ENCODE results near the gene SRSF9. TPM values are rescaled to one million over a fixed set of nuclear protein-coding genes. Genes with fewer than 3 reads are reported as not detected.
"Not testable (repeated sequence)": the region's sequence is repeated elsewhere in the genome, so short reads cannot be mapped to it uniquely, and the experiment has no call there.

Gene SRSF9
- total RNA-seq: 100 to 1,000 TPM; 164 to 166 TPM

DNA sequence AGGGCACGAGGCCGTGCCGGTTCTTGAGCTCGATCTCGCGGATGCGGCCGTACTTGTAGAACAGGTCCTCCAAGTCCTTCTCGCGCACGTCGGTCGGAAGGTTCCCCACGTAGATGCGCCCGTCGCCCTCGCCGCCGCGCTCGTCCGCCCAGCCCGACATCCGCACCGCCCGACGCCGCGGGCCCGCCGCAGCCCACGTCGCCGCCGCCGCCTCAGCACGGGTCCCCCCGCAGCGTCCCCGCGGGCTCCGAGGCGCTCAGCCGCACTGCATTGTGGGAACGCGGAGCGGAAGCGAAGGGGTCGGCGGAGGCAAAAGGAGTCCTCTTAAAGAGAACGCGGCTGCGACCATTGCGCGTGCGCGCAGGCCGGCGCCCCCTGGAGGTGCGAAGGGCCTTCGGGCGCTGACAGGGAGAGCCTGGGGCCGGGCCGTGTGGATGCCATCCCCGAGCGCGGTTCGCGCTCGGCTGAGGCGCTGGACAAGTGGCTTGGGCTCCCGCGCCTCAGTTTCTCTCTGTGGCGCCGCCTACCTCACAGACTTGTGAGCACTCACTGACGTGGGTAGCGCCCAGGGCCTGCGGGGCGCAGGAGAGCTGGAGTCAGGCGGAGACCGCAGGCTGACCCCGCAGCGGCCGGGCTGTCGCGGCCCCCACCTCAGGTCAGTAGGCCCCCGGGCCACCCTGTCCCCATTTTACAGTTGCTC is at the start of gene SRSF9:
SRSF9 (minus strand) TSS at position 299 of the 700 bp plus-strand sequence; CDS start at position 160, 139 bp downstream.
- POLR2A ChIA-PET: interaction anchor here (0.6 to 2.2 kb wide), 14 partner anchors 11 to 768 kb away, joined by 3 to 21 read pairs (median 4); partner anchors contain the start of genes COQ5, DYNLL1, POP5 and RNU4-1
- peaks cover 11% of the 10 kb centered on the region for H3K36me3 Mint-ChIP-seq
- ATAC-seq (ENCODE audit: low read depth) (peak; percentile 95), DNase-seq (peak; percentile 99)
- peak within 1 kb of the TSS; percentile 97 for H3K4me3 Mint-ChIP-seq
- no peaks in the 10 kb centered on the region for H3K9me3 Mint-ChIP-seq
- no peaks in the 10 kb centered on the region for H3K27me3 Mint-ChIP-seq
- peaks cover 28% of the 10 kb centered on the region for H3K4me1 Mint-ChIP-seq
- H3K27ac Mint-ChIP-seq: peak within 1 kb of the TSS; percentile 86

DNA sequence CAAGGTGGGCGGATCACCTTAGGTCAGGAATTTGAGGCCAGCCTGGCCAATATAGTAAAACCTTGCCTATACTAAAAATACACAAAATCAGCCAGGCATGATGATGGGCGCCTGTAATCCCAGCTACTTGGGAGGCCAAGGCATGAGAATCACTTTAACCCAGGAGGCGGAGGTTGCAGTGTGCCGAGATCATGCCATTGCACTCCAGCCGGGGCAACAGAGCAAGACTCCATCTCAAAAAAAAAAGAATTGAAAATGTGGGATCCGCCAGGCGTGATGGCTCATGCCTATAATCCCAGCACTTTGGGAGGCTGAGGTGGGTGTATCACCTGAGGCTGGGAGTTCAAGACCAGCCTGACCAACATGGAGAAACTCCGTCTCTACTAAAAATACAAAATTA is 49.8 kb upstream of the SRSF9 start:
- DNase-seq; POLR2A ChIA-PET; H3K27ac Mint-ChIP-seq; H3K4me3 Mint-ChIP-seq; ATAC-seq (ENCODE audit: low read depth); H3K4me1 Mint-ChIP-seq; H3K27me3 Mint-ChIP-seq; H3K9me3 Mint-ChIP-seq: not testable (repeated sequence)
- H3K36me3 Mint-ChIP-seq: peaks cover 12% of the 10 kb centered on the region

GRCh38 chr12:120515496-120515895 is 45.9 kb upstream of the SRSF9 start:
- H3K4me1 Mint-ChIP-seq: no peaks in the 10 kb centered on the region
- POLR2A ChIA-PET: no interaction called here
- H3K27me3 Mint-ChIP-seq: no peaks in the 10 kb centered on the region
- ATAC-seq (ENCODE audit: low read depth) (no peak), DNase-seq (no peak)
- H3K9me3 Mint-ChIP-seq: no peaks in the 10 kb centered on the region
- H3K27ac Mint-ChIP-seq: no peak overlapping the region
- no peak overlapping the region for H3K4me3 Mint-ChIP-seq
- H3K36me3 Mint-ChIP-seq: peaks cover 14% of the 10 kb centered on the region

DNA sequence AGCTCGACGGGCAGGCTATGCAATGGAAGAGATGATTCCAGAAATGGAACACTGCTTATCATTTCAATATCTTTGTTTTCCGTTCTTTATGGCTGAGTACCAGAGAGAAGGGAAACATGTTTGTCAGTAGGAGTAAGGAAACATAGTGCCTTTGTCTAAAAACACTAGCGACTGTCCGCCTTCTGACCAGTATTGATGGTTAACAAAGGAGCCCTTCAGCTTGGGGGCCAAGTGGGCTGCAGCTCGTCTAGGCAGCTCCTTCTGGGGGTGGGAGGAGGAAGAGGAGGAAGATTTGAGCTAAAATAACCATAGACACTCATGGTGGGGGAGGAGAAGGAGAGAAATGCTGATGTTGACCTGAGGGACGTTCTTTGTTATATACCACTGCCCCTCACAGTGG is 44.5 kb upstream of the SRSF9 start:
- H3K27ac Mint-ChIP-seq: no peak overlapping the region
- peaks cover 18% of the 10 kb centered on the region for H3K36me3 Mint-ChIP-seq
- no peaks in the 10 kb centered on the region for H3K4me1 Mint-ChIP-seq
- no peak overlapping the region for H3K4me3 Mint-ChIP-seq
- ATAC-seq (ENCODE audit: low read depth) (no peak), DNase-seq (no peak)
- H3K27me3 Mint-ChIP-seq: no peaks in the 10 kb centered on the region
- H3K9me3 Mint-ChIP-seq: no peaks in the 10 kb centered on the region
- POLR2A ChIA-PET: no interaction called here

GRCh38 chr12:120508537-120508936 is 39.0 kb upstream of the SRSF9 start:
- ATAC-seq (ENCODE audit: low read depth) (no peak), DNase-seq (no peak)
- Mint-ChIP-seq H3K4me1 (no peaks in the 10 kb centered on the region), H3K27me3 (no peaks in the 10 kb centered on the region), H3K9me3 (no peaks in the 10 kb centered on the region), H3K4me3 (no peak overlapping the region), H3K27ac (no peak overlapping the region), H3K36me3 (peaks cover 21% of the 10 kb centered on the region)
- POLR2A ChIA-PET: interaction anchor here (1.3 kb wide), 1 partner anchor 12 kb away, joined by 4 read pairs; the partner anchor contains the start of gene DYNLL1

DNA sequence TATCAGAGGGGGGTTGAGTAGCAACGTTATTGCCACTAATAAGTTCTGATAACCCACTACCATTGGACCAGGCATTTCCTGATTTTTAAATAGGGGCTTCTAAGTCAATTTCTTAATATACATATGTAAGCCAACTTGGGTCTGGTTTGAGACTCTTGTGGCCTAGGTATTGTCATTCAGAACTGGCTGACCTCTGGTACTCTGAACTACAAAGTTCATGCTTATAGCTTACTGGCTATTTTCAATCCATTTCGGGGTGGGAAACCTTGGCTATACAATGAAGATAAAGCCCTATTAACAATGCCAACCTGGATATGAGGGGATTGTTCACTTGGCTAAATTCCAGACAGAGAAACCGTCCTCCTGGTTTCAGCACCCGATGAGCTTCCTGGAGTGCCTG is 35.0 kb upstream of the SRSF9 start:
- no peak overlapping the region for H3K27ac Mint-ChIP-seq
- H3K36me3 Mint-ChIP-seq: peaks cover 18% of the 10 kb centered on the region
- no peak for ATAC-seq (ENCODE audit: low read depth)
- H3K9me3 Mint-ChIP-seq: peaks cover 1% of the 10 kb centered on the region
- no peak for DNase-seq
- no peaks in the 10 kb centered on the region for H3K27me3 Mint-ChIP-seq
- H3K4me3 Mint-ChIP-seq: no peak overlapping the region
- peaks cover 3% of the 10 kb centered on the region for H3K4me1 Mint-ChIP-seq
- POLR2A ChIA-PET: no interaction called here

DNA sequence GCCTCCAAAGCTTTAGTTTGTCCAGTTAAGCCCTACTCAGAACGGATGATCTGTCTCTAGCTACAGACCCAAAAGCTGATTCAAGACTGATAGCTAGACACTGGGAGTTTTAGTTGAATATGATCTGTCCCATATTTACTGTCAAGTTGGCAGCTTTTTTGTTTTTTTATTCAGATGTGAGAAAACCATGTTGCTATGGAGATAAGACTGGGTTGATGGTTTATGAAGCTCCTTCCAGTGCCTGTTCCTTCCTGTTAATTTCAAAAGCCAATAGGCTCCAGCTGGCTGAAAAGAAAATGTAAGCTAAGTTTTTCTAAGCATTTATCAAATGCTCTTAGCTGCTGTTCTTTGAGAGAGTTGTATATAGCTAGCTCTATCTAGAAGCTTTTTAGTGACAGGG is 31.0 kb upstream of the SRSF9 start:
- Mint-ChIP-seq H3K4me3 (no peak overlapping the region), H3K4me1 (peaks cover 25% of the 10 kb centered on the region), H3K9me3 (peaks cover 1% of the 10 kb centered on the region), H3K27ac (no peak overlapping the region), H3K36me3 (peaks cover 34% of the 10 kb centered on the region), H3K27me3 (no peaks in the 10 kb centered on the region)
- ATAC-seq (ENCODE audit: low read depth) (no peak), DNase-seq (no peak)
- POLR2A ChIA-PET: interaction anchor here (0.6 to 1.0 kb wide), 2 partner anchors 29 to 31 kb away, joined by 3 to 5 read pairs; partner anchors contain the start of gene COQ5

GRCh38 chr12:120498870-120499515 is 29.4 kb upstream of the SRSF9 start:
- peaks cover 33% of the 10 kb centered on the region for H3K36me3 Mint-ChIP-seq
- H3K4me1 Mint-ChIP-seq: peaks cover 31% of the 10 kb centered on the region
- no peak for DNase-seq
- no peak overlapping the region for H3K27ac Mint-ChIP-seq
- no peak for ATAC-seq (ENCODE audit: low read depth)
- H3K4me3 Mint-ChIP-seq: no peak overlapping the region
- H3K27me3 Mint-ChIP-seq: no peaks in the 10 kb centered on the region
- POLR2A ChIA-PET: no interaction called here
- H3K9me3 Mint-ChIP-seq: peaks cover 1% of the 10 kb centered on the region

GRCh38 chr12:120497524-120498150 is 28.1 kb upstream of the SRSF9 start:
- H3K4me1 Mint-ChIP-seq: peaks cover 28% of the 10 kb centered on the region
- H3K27ac Mint-ChIP-seq: peak overlapping the region; percentile 38
- DNase-seq (no peak), ATAC-seq (ENCODE audit: low read depth) (no peak)
- H3K36me3 Mint-ChIP-seq: peaks cover 24% of the 10 kb centered on the region
- POLR2A ChIA-PET: interaction anchor here (1.1 to 2.6 kb wide), 3 partner anchors 28 to 296 kb away, joined by 3 to 16 read pairs (median 4); partner anchors contain the start of genes RNU4-2, RPLP0 and SRSF9
- H3K4me3 Mint-ChIP-seq: peak overlapping the region; percentile 98
- H3K27me3 Mint-ChIP-seq: no peaks in the 10 kb centered on the region
- H3K9me3 Mint-ChIP-seq: no peaks in the 10 kb centered on the region

DNA sequence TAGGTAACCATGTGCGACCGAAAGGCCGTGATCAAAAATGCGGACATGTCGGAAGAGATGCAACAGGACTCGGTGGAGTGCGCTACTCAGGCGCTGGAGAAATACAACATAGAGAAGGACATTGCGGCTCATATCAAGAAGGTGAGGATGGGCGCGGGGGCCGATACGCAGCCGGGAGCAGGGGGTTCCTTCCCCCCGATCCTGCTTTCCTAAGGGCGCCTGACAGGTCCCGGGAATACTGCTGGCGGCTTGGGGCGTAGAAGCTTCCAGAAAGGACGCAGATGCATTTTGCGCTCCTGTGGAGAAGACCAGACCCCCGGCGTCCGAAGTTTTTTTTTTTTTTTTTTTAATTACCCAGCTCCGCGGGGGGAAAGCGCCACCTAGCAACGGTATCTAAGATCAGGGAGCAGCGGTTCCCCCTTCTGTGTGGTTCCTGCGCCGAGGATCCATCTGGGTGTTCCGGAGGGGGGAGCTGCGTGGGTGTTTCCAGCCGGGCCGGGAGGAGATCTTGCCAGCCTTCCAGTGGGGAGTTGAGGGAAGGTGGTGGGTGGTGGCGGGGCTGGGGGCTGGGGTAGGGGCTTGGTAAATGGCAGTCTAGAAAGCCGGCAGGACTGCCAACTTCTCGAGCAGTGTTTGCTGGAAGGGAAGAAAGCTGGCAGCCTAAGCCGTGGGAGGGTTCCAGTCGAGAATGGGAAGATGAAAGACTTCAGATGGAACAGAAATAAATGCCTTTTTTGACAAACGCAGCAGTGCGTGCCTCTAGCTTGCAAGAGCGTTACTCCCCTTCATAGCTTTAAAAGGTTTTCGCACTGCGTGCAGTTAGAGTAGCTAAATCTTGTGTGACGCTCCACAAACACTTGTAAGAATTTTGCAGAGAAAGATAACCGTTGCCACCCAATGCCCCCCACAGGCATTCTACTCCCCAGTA is 27.1 kb upstream of the SRSF9 start:
- POLR2A ChIA-PET: interaction anchor here (0.6 to 2.6 kb wide), 14 partner anchors 12 to 334 kb away, joined by 3 to 16 read pairs (median 3); partner anchors contain the start of genes COQ5, POP5, RNU4-2 and RPLP0
- DNase-seq: peak; percentile 50
- H3K27ac Mint-ChIP-seq: peak overlapping the region; percentile 84
- peak; percentile 27 for ATAC-seq (ENCODE audit: low read depth)
- H3K4me3 Mint-ChIP-seq: peak overlapping the region; percentile 98
- H3K36me3 Mint-ChIP-seq: peaks cover 24% of the 10 kb centered on the region
- no peaks in the 10 kb centered on the region for H3K27me3 Mint-ChIP-seq
- H3K4me1 Mint-ChIP-seq: peaks cover 28% of the 10 kb centered on the region
- no peaks in the 10 kb centered on the region for H3K9me3 Mint-ChIP-seq

DNA sequence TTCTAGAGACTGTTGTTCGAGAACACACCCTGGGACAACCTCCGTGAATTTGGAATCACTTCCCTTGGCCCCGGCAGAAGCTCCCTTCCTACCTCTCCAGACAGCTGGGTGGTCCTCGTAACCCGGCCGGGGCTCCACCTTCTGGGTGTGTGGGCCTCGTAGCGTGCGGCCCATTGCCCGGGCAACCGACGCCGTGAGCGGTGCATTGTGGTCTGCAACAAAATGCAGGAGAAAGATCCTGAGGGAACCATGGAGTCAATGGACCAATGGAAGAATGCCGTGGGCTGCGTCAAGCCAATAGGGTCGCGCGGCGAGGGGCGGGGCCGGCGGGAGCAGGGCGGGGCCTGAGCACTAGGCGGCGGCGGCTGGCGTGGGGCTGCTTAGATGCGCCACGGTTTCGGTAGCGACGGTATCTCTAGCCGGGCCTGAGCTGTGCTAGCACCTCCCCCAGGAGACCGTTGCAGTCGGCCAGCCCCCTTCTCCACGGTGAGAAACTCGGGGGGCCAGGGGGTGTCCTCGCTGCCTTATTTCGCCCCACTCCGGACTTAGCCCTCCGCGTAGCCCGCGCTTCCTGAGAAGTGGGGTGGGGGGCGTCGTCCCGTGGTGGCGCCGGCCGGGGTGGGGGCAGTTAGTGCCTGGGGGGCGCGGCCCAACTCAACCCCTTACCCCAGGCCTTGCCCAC is 26.3 kb upstream of the SRSF9 start, which contains the start of gene DYNLL1:
DYNLL1 (plus strand) TSS at position 383 of the 682 bp plus-strand sequence. CDS start 309 bp downstream, outside the sequence.
- POLR2A ChIA-PET: interaction anchor here (0.6 to 2.6 kb wide), 10 partner anchors 11 to 335 kb away, joined by 3 to 16 read pairs (median 4); partner anchors contain the start of genes COQ5, POP5, RNU4-2 and SRSF9
- H3K27ac Mint-ChIP-seq: peak within 1 kb of the TSS; percentile 84
- ATAC-seq (ENCODE audit: low read depth): peak; percentile 96
- no peaks in the 10 kb centered on the region for H3K9me3 Mint-ChIP-seq
- H3K4me3 Mint-ChIP-seq: peak within 1 kb of the TSS; percentile 98
- peaks cover 24% of the 10 kb centered on the region for H3K36me3 Mint-ChIP-seq
- H3K4me1 Mint-ChIP-seq: peaks cover 28% of the 10 kb centered on the region
- no peaks in the 10 kb centered on the region for H3K27me3 Mint-ChIP-seq
- peak; percentile 98 for DNase-seq

- no peaks in the 10 kb centered on the region for H3K27me3 Mint-ChIP-seq
- H3K36me3 Mint-ChIP-seq: peaks cover 24% of the 10 kb centered on the region
- H3K9me3 Mint-ChIP-seq: no peaks in the 10 kb centered on the region
- peak overlapping the region; percentile 98 for H3K4me3 Mint-ChIP-seq
- ATAC-seq (ENCODE audit: low read depth): no peak
- POLR2A ChIA-PET: interaction anchor here (1.0 to 2.6 kb wide), 4 partner anchors 10 to 86 kb away, joined by 3 to 16 read pairs (median 4); partner anchors contain the start of genes POP5 and SRSF9
- H3K27ac Mint-ChIP-seq: peak overlapping the region; percentile 78
- no peak for DNase-seq
- peaks cover 28% of the 10 kb centered on the region for H3K4me1 Mint-ChIP-seq
These were observed 25.7 kb upstream of the SRSF9 start for GRCh38 chr12:120495186-120495730.
